ENCODE data around the gene ADGRV1.

DNA sequence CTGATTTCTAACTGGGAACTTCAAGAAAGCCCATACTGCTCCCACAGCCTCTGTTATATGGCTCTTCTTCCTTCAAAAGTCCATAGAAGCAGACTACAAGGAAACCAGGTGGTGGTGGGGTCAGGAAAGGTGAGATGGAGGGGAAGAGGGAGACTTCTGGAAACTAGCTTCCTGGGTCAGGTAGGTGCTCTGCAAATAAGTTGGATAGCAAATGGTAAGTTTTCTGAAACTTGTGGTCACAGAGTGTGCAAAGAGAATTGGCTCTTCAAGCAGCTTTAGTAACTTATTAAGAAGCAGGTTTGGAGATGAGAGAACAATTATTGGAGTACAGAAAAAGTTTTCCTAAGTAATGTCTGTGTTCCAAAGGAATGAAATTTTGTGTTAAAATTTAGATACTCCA is 316.9 kb downstream of the ADGRV1 start:
- TF ChIP-seq, protein P1, sequence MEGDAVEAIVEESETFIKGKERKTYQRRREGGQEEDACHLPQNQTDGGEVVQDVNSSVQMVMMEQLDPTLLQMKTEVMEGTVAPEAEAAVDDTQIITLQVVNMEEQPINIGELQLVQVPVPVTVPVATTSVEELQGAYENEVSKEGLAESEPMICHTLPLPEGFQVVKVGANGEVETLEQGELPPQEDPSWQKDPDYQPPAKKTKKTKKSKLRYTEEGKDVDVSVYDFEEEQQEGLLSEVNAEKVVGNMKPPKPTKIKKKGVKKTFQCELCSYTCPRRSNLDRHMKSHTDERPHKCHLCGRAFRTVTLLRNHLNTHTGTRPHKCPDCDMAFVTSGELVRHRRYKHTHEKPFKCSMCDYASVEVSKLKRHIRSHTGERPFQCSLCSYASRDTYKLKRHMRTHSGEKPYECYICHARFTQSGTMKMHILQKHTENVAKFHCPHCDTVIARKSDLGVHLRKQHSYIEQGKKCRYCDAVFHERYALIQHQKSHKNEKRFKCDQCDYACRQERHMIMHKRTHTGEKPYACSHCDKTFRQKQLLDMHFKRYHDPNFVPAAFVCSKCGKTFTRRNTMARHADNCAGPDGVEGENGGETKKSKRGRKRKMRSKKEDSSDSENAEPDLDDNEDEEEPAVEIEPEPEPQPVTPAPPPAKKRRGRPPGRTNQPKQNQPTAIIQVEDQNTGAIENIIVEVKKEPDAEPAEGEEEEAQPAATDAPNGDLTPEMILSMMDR (conservative IDR thresholded peaks at IDR 0.05; ENCODE audit: low read length): no peak
- no peak for TF ChIP-seq EZH2phosphoT487 (IDR thresholded peaks at IDR 0.05; ENCODE audit: borderline replicate concordance, low read depth, low read length)
